ENCODE data around the gene SLC35A4. TPM values are rescaled to one million over a fixed set of nuclear protein-coding genes. Genes with fewer than 3 reads are reported as not detected.

The SLC35A4 gene
- polyA plus RNA-seq, 1 donor (not counting 4 experiments of a cell fraction or from before 2014, with no cell fraction given): 63.1 TPM

GRCh38 chr5:140571105-140571504 lies 6.5 kb downstream of the SLC35A4 start:
- H3K4me3 ChIP-seq (ENCODE audit: control insufficient read depth in 2 of 3, extremely low read depth in 1 of 3, insufficient read depth in 2 of 3, low read depth in 1 of 3, low read length in 3 of 3): no peak overlapping the region
- TF ChIP-seq CTCF (optimal IDR thresholded peaks at IDR 0.05 in 1 of 3, IDR thresholded peaks at IDR 0.05 in 1 of 3, conservative IDR thresholded peaks at IDR 0.05 in 1 of 3; ENCODE audit: extremely low read depth in 1 of 3, insufficient read depth in 2 of 3, low read length in 3 of 3): no peak
- no peak for TF ChIP-seq EZH2 (IDR thresholded peaks at IDR 0.05; ENCODE audit: low read length)
- H2AFZ ChIP-seq (ENCODE audit: control insufficient read depth, low read length): no peak overlapping the region
- dilution Hi-C loops (cut with MboI; ENCODE audit: extremely low pct_ligation_motif_present, low sequenced_read_pairs): no loop called here
- H3K4me2 ChIP-seq (ENCODE audit: control insufficient read depth, extremely low read depth, insufficient read depth, low read depth, low read length): no peak overlapping the region
- H4K20me1 ChIP-seq (ENCODE audit: control insufficient read depth, extremely low read depth, insufficient read depth, low read length): no peaks in the 10 kb centered on the region
- DNase-seq (ENCODE audit: low read depth, low spot score): no peak
- no peak overlapping the region for H3K9ac ChIP-seq (ENCODE audit: control insufficient read depth, extremely low read depth, insufficient read depth, low read length)
- no peaks in the 10 kb centered on the region for H3K9me1 ChIP-seq (ENCODE audit: control insufficient read depth, extremely low read depth, insufficient read depth, low read length)
- H3K4me1 ChIP-seq (ENCODE audit: control insufficient read depth, extremely low read depth, insufficient read depth, low read length): peaks cover 5% of the 10 kb centered on the region
- H3K27ac ChIP-seq (ENCODE audit: control insufficient read depth, insufficient read depth, low read length): no peak overlapping the region
- peaks cover 18 to 22% of the 10 kb centered on the region in 2 experiments for H3K36me3 ChIP-seq (ENCODE audit: control insufficient read depth in 2 of 2, extremely low read depth in 1 of 2, insufficient read depth in 2 of 2, low read length in 2 of 2)
- peaks cover 13% of the 10 kb centered on the region for H3K79me2 ChIP-seq (ENCODE audit: control insufficient read depth, insufficient read depth, low read length)
- FAIRE-seq: no peak
- H3K9me3 ChIP-seq (ENCODE audit: control insufficient read depth, low read depth, low read length): no peaks in the 10 kb centered on the region
- no peaks in the 10 kb centered on the region for H3K27me3 ChIP-seq (ENCODE audit: control insufficient read depth, extremely low read depth, insufficient read depth, low read length)

- Histone ChIP-seq H2AFZ (ENCODE audit: control insufficient read depth, low read length) (no peak overlapping the region), H4K20me1 (ENCODE audit: control insufficient read depth, extremely low read depth, insufficient read depth, low read length) (no peaks in the 10 kb centered on the region), H3K4me1 (ENCODE audit: control insufficient read depth, extremely low read depth, insufficient read depth, low read length) (no peaks in the 10 kb centered on the region), H3K9ac (ENCODE audit: control insufficient read depth, extremely low read depth, insufficient read depth, low read length) (no peak overlapping the region), H3K4me3 (ENCODE audit: control insufficient read depth in 2 of 3, extremely low read depth in 1 of 3, insufficient read depth in 2 of 3, low read depth in 1 of 3, low read length in 3 of 3) (no peak overlapping the region), H3K4me2 (ENCODE audit: control insufficient read depth, extremely low read depth, insufficient read depth, low read depth, low read length) (no peak overlapping the region), H3K9me1 (ENCODE audit: control insufficient read depth, extremely low read depth, insufficient read depth, low read length) (no peaks in the 10 kb centered on the region), H3K79me2 (ENCODE audit: control insufficient read depth, insufficient read depth, low read length) (no peaks in the 10 kb centered on the region), H3K27me3 (ENCODE audit: control insufficient read depth, extremely low read depth, insufficient read depth, low read length) (no peaks in the 10 kb centered on the region), H3K27ac (ENCODE audit: control insufficient read depth, insufficient read depth, low read length) (no peak overlapping the region), H3K36me3 (ENCODE audit: control insufficient read depth in 2 of 2, extremely low read depth in 1 of 2, insufficient read depth in 2 of 2, low read length in 2 of 2) (peaks cover 0 to 2% of the 10 kb centered on the region in 2 experiments), H3K9me3 (ENCODE audit: control insufficient read depth, low read depth, low read length) (no peaks in the 10 kb centered on the region)
- FAIRE-seq (no peak), DNase-seq (ENCODE audit: low read depth, low spot score) (no peak)
- dilution Hi-C loops (cut with MboI; ENCODE audit: extremely low pct_ligation_motif_present, low sequenced_read_pairs): no loop called here
- TF ChIP-seq EZH2 (IDR thresholded peaks at IDR 0.05; ENCODE audit: low read length) (no peak), CTCF (optimal IDR thresholded peaks at IDR 0.05 in 1 of 3, IDR thresholded peaks at IDR 0.05 in 1 of 3, conservative IDR thresholded peaks at IDR 0.05 in 1 of 3; ENCODE audit: extremely low read depth in 1 of 3, insufficient read depth in 2 of 3, low read length in 3 of 3) (no peak)
These were observed 9.1 kb downstream of the SLC35A4 start for GRCh38 chr5:140573683-140574082.
